HG02970 (cell line): ENCODE measurements around the gene MRO.
"Not testable (repeated sequence)": the region's sequence is repeated elsewhere in the genome, so short reads cannot be mapped to it uniquely, and the experiment has no call there.

Experiments
- ATAC-seq: cut with Tn5 transposase; IDR thresholded peaks from one replicate; pipeline ENCODE4 v1.9.1; 2021; ENCODE audit warnings: mild to moderate bottlenecking, moderate library complexity, moderate number of reproducible peaks; ENCODE audit not compliant: unreplicated experiment, low FRiP score

The MRO gene

GRCh38 chr18:50793641-50794565 is 25.9 kb downstream of the MRO start:
- no peak for ATAC-seq

GRCh38 chr18:50792885-50793284 is 26.9 kb downstream of the MRO start:
- ATAC-seq = no peak

GRCh38 chr18:50791599-50792438 is 28.0 kb downstream of the MRO start:
- no peak for ATAC-seq

GRCh38 chr18:50790948-50791347 is 28.9 kb downstream of the MRO start:
- no peak for ATAC-seq

DNA sequence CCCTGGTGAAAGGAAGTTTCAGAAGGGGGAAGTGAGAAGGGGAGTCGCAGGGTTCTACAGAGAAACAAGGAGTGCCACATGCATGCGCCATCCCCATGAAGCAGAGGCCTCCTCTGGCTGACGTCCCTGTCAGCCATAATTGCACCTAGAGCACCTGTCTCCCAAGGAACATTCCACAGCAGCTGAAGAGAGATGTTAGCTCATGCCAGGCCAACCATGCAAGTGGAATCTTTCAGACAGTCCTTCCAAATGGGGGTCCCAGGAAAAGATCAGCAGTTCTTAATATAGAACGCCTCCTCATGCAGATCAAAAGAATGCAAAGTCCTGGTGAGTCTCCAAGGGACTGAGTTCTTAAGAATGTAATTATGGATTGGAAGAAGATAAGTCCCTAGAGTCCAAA is 29.6 kb downstream of the MRO start:
- ATAC-seq = no peak

DNA sequence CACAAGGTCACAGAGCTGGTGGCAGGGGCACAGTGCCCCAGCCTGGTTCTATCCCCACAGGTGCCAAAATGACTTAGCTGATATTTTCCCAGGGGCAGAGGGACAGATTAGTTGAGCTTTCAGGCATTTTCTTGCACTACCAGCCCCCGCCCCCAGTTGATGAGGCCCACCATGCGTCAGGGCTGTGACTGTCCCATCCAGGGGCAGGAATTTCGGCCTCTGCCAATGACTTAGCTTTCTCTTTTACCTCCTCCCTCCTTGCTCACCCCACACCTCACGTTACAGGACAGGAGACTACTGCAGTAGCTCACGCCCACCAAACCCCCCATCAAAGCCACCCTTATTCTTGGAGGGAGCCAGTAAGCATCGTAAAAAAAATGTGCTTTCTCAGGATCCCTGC is 31.5 kb downstream of the MRO start:
- ATAC-seq = no peak

GRCh38 chr18:50786864-50787263 is 33.0 kb downstream of the MRO start:
- no peak for ATAC-seq

DNA sequence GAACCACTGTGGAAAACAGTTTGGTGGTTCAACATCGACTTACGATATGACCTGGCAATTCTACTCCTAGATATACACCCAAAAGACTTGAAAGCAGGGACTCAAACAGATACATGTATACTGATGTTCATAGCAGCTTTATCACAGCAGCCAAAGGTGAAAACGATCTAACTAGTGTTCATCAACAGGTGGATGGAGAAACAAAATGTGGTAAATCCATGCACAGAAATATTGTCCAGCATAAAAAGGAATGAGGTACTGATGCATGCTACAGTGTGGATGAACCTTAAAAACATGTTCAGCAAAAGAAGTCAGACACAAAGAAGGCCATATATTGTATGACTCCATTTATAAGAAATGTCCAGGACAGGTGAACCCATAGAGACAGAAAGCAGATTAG is 36.3 kb downstream of the MRO start:
- ATAC-seq = no peak

DNA sequence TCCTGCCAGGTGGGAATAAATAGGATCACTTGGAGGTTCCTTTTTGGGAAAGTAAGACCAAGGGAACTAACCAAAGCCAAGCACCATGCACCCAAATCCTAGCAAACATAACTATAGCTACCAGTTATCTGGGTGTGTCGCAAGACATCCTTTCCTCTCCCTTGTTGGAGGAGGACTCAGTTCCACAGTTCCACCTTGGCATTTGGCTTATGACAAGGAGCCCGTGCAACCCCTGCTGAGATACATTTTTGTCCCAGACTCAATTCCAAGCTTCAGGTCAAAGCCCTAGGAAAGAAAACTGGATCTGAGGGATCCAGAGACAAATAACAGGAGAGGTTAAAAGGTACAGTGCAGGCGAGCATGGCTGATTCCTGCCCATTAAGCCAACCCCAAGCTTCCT is 40.8 kb downstream of the MRO start:
- not testable (repeated sequence) for ATAC-seq

DNA sequence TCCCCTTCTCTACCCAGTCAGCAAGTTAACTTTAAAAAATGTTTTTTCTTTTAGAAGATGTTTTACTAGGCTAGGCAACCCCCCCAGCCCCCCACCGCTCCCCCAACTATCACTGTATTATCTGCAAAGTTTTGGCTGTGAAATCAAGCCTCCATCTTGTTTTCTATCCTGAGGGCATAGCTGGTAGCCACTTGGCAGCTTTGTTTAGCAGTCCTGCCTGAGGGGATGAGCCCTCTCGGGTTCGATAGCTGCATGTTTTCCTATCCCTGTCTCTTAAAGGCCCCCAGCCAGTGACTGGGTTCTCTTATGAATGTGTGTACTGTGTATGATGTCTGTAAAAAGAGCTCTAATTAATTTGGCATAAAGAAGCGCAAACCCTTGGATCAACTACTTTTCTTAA is 43.4 kb downstream of the MRO start:
- ATAC-seq = no peak

DNA sequence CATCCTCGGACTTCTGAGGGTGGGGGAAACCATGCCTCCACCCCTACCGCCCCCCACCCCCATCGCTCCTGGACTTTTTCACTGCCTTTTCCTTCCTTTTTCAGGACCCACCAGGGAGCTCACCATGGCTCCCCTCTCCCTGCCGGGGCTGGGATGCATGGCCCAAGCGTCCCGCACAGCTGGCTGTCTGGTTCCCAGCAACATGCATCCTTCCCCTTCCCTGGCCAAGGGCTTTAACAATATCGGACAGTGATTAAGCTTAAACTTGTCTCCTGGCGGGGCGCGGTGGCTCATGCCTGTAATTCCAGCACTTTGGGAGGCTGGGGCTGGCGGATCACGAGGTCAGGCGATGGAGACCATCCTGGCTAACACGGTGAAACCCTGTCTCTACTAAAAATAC is 44.1 kb downstream of the MRO start:
- no peak for ATAC-seq

DNA sequence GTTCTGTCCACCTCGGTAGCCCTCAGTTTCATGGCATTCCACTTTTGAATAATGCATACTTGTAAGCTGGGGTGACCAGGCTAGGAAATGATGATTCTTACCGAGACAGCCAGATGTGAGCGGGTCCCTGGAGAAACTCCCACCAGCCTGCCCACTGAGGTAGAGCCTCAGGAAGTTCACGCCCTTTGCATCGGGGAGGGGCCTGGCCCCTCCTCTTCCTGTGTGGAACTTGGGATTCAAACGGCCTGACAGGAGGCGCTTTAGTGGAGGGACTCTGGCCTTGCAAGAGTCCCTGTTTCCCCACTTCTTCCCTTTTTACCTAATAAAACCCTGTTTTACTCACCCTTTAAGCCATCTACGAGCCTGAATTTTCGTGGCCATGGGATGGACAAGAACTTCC is 44.6 kb downstream of the MRO start:
- ATAC-seq = no peak

DNA sequence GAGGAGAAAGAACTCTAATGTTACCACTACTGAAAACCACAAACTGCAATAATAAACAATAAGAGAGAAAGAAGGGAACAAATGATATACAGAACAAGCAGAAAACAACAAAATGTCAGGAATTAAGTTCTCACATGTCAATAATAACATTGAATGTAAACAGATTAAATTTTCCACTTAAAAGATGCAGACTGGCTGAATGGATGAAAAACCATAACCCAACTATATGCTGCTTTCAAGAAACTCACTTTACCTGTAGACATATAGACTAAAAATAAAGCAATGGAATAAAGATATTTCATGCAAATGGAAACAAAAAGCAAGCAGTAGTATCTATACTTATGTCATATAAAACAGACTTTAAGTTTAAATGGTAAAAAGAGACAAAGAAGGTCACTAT is 50.4 kb downstream of the MRO start:
- no peak for ATAC-seq

- no peak for ATAC-seq
Measured at GRCh38 chr18:50757358-50757757, 62.5 kb downstream of the MRO start.

GRCh38 chr18:50754297-50754696 is 65.5 kb downstream of the MRO start:
- no peak for ATAC-seq

- no peak for ATAC-seq
Measured at GRCh38 chr18:50753311-50753710, 66.5 kb downstream of the MRO start.

DNA sequence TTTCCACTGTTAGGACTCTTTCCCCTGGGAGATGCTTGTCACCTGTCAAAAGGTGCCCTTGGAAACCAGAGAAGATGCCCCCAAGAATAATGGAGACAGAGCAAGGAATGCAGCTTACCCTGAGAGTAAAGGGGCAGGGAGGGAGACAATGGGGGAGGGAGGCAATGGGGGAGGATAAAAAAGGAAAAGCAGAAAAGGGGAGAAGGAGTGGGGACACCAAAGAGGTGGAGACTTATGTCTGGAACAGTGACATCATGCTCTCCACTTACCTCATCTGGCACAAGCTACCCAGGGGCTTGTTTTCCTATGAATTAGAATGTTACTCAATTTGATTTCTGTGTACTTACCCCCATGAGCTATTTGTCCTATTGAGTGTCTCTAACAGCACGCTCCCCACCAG is 67.9 kb downstream of the MRO start:
- ATAC-seq = no peak

DNA sequence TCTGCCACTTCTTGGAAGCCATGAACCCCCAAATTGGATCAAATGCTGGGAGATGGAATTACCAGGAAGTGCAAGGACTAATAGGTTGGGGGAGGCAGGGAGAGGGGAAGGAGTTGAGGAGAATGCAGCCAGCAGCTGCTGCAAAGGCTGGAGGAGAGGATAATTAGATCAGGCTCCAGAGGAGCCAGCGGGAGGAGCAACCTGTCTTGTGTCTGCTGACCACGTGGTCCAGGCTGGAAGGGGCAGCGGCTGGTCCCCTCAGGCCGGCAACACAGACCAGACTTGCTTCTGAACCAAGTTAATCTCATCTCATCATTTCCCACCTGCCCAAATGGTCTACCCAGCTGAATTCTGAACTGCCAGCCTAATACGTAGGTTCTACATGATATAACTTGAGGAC is 68.3 kb downstream of the MRO start:
- ATAC-seq = no peak

DNA sequence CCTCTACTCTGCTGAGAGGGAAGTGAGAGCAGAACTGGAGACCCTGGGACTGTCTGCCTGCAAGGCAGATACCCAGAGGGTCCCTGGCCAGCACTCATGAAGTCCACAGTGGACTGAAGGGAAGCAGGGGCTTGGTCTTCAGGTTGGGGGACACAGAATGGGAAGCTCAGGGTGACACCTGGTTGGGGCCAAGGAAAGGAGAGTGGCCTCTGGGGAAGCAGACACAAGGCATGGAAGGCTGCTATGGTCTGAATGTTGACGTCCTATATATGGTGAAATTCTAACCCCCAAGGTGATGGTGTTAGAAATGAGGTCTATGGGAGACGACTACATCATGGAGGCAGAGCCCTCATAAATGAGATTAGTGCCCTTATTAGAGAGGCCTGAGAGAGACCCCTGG is 69.3 kb downstream of the MRO start:
- ATAC-seq = no peak

DNA sequence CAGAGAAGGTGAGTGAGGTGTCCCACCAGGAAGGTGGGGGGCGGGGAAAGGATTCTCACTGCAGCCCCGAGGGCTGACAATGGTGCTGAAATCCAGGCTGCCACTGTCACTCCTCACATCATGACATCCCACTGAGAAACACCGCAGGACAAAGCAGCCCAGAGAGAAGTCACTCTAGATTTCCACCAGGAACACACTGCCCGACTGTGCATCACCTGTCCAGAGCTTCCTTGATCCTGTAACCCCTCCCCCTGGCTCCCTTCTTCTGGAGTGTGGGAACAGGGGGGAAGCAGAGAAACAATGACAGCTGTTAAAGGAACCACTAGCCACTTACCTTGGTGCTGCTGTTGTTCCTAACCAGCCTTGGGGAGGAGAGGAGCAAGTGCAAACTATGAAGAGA is 69.9 kb downstream of the MRO start:
- ATAC-seq = no peak

- no peak for ATAC-seq
Measured at GRCh38 chr18:50749421-50749820, 70.4 kb downstream of the MRO start.
